C4-2B (cell line): ENCODE measurements around the gene LTBP4.

ENCODE experiments used
- H3K27ac ChIP-seq: fragments of 450-650 bp; 2 replicates; pipeline ENCODE4 v1.5.1; 2017
- CTCF ChIP-seq: fragments of 450-650 bp; conservative IDR thresholded peaks from 2 replicates; pipeline ENCODE4 v1.5.1; 2017; ENCODE audit warnings: mild to moderate bottlenecking
- ZFX ChIP-seq: fragments of 450-650 bp; IDR thresholded peaks from 2 replicates; pipeline ENCODE4 v1.6.1; 2017

LTBP4 gene

GRCh38 chr19:40571005-40571318, 30.2 kb upstream of the LTBP4 start:
- H3K27ac ChIP-seq: peak overlapping the region; percentile 12; the same call in 1 of the 2 replicates
- TF ChIP-seq ZFX: no peak
- no peak for TF ChIP-seq CTCF

- no peak overlapping the region for H3K27ac ChIP-seq
- no peak for TF ChIP-seq ZFX
- no peak for TF ChIP-seq CTCF
Measured at GRCh38 chr19:40571831-40572495, 29.2 kb upstream of the LTBP4 start.

GRCh38 chr19:40575326-40575725, 25.8 kb upstream of the LTBP4 start:
- no peak overlapping the region for H3K27ac ChIP-seq
- TF ChIP-seq CTCF: no peak
- TF ChIP-seq ZFX: no peak

GRCh38 chr19:40576151-40576584, 25.0 kb upstream of the LTBP4 start:
- TF ChIP-seq ZFX (no peak), CTCF (no peak)
- peak overlapping the region; percentile 61 for H3K27ac ChIP-seq

GRCh38 chr19:40576585-40577451, 24.4 kb upstream of the LTBP4 start, which contains the start of gene SHKBP1:
Gene SHKBP1 (plus strand): TSS chr19:40576873. CDS start chr19:40576900, 27 bp downstream.
- peak within 1 kb of the TSS; percentile 61 for H3K27ac ChIP-seq
- no peak for TF ChIP-seq ZFX

GRCh38 chr19:40578442-40578908, 22.7 kb upstream of the LTBP4 start:
- TF ChIP-seq ZFX (no peak), CTCF (no peak)
- H3K27ac ChIP-seq: no peak overlapping the region

GRCh38 chr19:40580619-40581018, 20.6 kb upstream of the LTBP4 start:
- no peak for TF ChIP-seq CTCF
- TF ChIP-seq ZFX: no peak
- no peak overlapping the region for H3K27ac ChIP-seq
